ENCODE results near the gene TRAF3.
A peak's percentile ranks its signal among the peaks of the same experiment; 100 is the strongest.
"Not testable (repeated sequence)": the region's sequence is repeated elsewhere in the genome, so short reads cannot be mapped to it uniquely, and the experiment has no call there.

TRAF3 gene

GRCh38 chr14:102923201-102923924 is 146.1 kb downstream of the TRAF3 start:
- no peak for DNase-seq (ENCODE audit: low read depth in 2 of 2)

GRCh38 chr14:102923925-102924486 is 146.8 kb downstream of the TRAF3 start:
- no peak for DNase-seq (ENCODE audit: low read depth in 2 of 2)

GRCh38 chr14:102924632-102925588 is 147.7 kb downstream of the TRAF3 start:
- DNase-seq (ENCODE audit: low read depth in 2 of 2), result no peak

- DNase-seq (ENCODE audit: low read depth in 2 of 2), result no peak
These were observed 148.4 kb downstream of the TRAF3 start for GRCh38 chr14:102925646-102926045.

- no peak for DNase-seq (ENCODE audit: low read depth in 2 of 2)
These were observed 148.9 kb downstream of the TRAF3 start for GRCh38 chr14:102926104-102926503.

GRCh38 chr14:102926840-102927239 is 149.6 kb downstream of the TRAF3 start:
- not testable (repeated sequence) for DNase-seq (ENCODE audit: low read depth in 2 of 2)

- no peak for DNase-seq (ENCODE audit: low read depth in 2 of 2)
These were observed 150.2 kb downstream of the TRAF3 start for GRCh38 chr14:102927346-102927877.

- no peak for DNase-seq (ENCODE audit: low read depth in 2 of 2)
These were observed 150.7 kb downstream of the TRAF3 start for GRCh38 chr14:102927878-102928411.

- DNase-seq (ENCODE audit: low read depth in 2 of 2), result peak; percentile 50 to 72
These were observed 151.4 kb downstream of the TRAF3 start for GRCh38 chr14:102928412-102929240.

GRCh38 chr14:102929241-102930137 is 152.2 kb downstream of the TRAF3 start:
- no peak for DNase-seq (ENCODE audit: low read depth in 2 of 2)

- DNase-seq (ENCODE audit: low read depth in 2 of 2), result no peak
These were observed 153.0 kb downstream of the TRAF3 start for GRCh38 chr14:102930138-102930752.

- DNase-seq (ENCODE audit: low read depth in 2 of 2), result no peak
These were observed 153.7 kb downstream of the TRAF3 start for GRCh38 chr14:102930753-102931579.

GRCh38 chr14:102931580-102932285 is 154.5 kb downstream of the TRAF3 start:
- no peak for DNase-seq (ENCODE audit: low read depth in 2 of 2)

GRCh38 chr14:102932484-102933248 is 155.4 kb downstream of the TRAF3 start:
- DNase-seq (ENCODE audit: low read depth in 2 of 2), result no peak

- no peak for DNase-seq (ENCODE audit: low read depth in 2 of 2)
These were observed 156.5 kb downstream of the TRAF3 start for GRCh38 chr14:102933618-102934231.

- no peak for DNase-seq (ENCODE audit: low read depth in 2 of 2)
These were observed 158.5 kb downstream of the TRAF3 start for GRCh38 chr14:102935756-102936155.

Measured in stimulated activated CD8-positive, alpha-beta memory T cell treated with anti-CD3 and anti-CD28 coated beads, Interleukin-2, amount 100 ng/mL, for 1 hour (primary cell).